ENCODE measurements around the gene PEPD. TPM values are rescaled to one million over a fixed set of nuclear protein-coding genes. Genes with fewer than 3 reads are reported as not detected.

The PEPD gene
- total RNA-seq, 1 donor, result 23.5 TPM

DNA sequence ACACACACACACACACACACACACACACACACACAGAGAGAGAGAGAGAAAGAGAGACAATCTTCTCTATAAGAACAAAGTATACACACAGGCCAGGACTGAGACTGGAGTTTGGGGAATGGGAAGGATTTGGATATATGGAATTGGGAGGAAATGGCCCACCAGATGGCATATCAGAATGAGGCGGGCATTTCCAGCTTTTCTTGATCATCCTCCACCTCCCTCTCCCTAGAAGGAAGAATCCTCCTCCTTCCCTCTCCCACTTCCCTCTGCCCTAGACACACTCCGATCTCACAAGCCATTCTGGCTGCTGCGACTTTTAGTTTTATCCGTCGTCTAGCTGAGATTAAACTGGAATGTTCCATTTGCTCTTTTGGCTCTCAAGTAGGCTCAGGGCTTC lies 158.1 kb downstream of the PEPD start:
- Histone ChIP-seq H3K9me3 (ENCODE audit: low read depth, low read length) (no peaks in the 10 kb centered on the region), H3K27me3 (ENCODE audit: insufficient read depth, low read length) (no peaks in the 10 kb centered on the region), H3K4me3 (ENCODE audit: low read length) (no peak overlapping the region), H3K4me1 (ENCODE audit: insufficient read depth, low read length) (no peaks in the 10 kb centered on the region)

DNA sequence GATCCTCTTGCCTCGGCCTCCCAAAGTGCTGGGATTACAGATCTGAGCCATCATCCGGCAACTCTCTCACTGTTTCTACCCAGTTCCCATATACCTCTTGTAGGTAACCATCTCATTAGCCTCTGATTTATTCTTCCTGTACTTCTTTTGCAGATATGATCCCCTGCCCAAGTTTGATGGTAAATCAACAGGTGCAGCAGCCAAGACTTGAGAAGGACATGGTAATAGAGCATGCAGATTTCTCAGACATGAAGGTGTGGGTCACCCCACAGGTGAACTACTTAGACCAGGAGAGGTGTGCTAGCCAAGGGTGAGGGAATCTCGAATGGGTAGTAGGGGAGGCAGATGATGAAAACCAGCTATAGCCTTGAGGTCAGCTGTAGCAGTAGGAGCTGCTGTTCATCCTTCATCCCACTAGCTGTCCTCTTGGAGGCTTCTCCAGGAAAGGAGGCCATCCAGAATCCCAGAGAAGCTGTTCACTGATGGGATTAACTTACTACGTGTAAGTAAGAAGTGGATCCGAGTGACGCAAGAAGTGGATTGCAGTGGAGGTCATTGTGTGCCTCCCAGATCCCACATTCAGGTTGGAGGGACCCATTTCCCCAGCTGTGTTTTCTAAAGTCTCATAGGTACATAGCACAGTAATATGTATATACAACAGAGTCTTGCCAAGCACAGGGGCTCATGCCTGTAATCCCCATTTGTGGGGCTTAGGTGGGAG lies 158.9 kb downstream of the PEPD start:
- H3K4me3 ChIP-seq (ENCODE audit: low read length), result no peak overlapping the region
- no peaks in the 10 kb centered on the region for H3K27me3 ChIP-seq (ENCODE audit: insufficient read depth, low read length)
- no peaks in the 10 kb centered on the region for H3K9me3 ChIP-seq (ENCODE audit: low read depth, low read length)
- no peaks in the 10 kb centered on the region for H3K4me1 ChIP-seq (ENCODE audit: insufficient read depth, low read length)

DNA sequence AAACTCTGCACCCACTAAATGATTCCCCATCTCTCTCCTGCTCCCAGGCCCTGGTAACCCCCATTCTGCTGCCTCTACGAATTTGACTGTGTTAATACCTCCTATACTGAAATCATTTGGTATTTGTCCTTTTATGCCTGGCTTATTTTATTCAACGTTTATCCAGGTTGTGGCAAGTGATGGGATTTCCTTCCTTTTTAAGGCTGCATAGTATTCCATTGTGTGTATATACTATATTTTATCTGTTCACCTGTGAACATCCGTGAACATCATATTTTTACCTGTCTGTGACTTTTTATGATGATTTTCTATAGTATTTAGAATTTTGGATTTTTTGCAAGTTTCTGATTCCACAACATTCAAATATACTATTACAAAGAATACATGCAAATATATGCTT lies 162.0 kb downstream of the PEPD start:
- Histone ChIP-seq H3K27me3 (ENCODE audit: insufficient read depth, low read length) (no peaks in the 10 kb centered on the region), H3K4me3 (ENCODE audit: low read length) (no peak overlapping the region), H3K9me3 (ENCODE audit: low read depth, low read length) (peaks cover 9% of the 10 kb centered on the region), H3K4me1 (ENCODE audit: insufficient read depth, low read length) (no peaks in the 10 kb centered on the region)

DNA sequence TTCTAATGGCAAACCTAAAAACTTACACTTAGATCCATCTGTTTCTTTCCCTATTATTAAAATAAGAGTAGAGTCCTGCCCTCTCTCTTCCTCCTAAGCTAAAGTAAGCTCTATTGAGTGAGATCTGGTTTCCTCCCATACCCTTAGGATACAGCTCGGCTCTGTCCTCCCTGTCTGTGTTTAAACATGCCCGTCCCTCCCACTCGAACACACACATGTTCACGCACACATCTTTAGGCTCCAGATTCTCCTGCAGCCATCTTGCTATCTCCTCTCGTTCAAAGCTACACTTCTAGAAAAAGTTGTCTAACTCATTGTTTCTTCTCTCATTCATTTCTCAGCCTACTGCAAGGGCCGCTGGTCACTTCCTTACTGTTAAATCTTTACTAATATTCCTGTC lies 163.2 kb downstream of the PEPD start:
- no peaks in the 10 kb centered on the region for H3K4me1 ChIP-seq (ENCODE audit: insufficient read depth, low read length)
- peaks cover 9% of the 10 kb centered on the region for H3K9me3 ChIP-seq (ENCODE audit: low read depth, low read length)
- no peaks in the 10 kb centered on the region for H3K27me3 ChIP-seq (ENCODE audit: insufficient read depth, low read length)
- H3K4me3 ChIP-seq (ENCODE audit: low read length), result no peak overlapping the region

DNA sequence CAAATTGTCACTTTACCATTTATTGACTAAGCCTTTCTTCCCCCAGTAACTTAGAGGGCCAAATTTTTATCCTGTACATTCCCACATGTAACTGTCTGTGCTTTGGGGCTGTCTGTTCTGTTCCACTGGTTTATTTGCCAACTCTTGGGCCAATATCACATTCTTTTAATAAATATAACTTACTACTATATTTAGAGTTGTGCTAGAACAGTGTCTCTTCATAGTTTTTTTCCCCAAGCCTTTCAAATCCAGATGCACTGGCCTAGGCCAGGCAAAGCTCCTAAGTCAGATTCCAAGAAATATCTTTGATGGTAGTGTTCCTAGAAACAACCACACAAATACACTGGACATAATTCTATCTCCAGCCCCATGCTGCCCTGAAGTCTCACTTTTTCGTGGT lies 164.0 kb downstream of the PEPD start:
- Histone ChIP-seq H3K27me3 (ENCODE audit: insufficient read depth, low read length) (no peaks in the 10 kb centered on the region), H3K9me3 (ENCODE audit: low read depth, low read length) (peaks cover 9% of the 10 kb centered on the region)

DNA sequence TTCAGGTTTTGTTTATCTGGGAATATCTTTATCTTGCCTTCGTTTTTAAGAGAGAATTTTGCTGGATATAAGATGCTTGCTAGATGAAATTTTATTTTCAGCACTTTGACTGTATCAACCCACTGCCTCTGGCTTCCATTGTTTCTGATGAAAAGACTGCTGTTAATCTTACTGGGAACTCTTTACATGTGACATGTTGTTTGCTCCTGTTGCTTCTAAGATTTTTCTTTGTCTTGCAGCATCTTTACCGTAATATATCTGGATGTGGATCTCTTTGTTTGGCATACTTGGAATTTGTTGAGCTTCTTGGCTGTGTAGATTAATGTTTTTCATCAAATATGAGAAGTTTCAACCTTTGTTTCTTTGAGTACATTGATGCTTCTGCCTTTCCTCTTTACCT lies 166.1 kb downstream of the PEPD start:
- no peak overlapping the region for H3K4me3 ChIP-seq (ENCODE audit: low read length)
- peaks cover 9% of the 10 kb centered on the region for H3K9me3 ChIP-seq (ENCODE audit: low read depth, low read length)
- no peaks in the 10 kb centered on the region for H3K4me1 ChIP-seq (ENCODE audit: insufficient read depth, low read length)
- no peaks in the 10 kb centered on the region for H3K27me3 ChIP-seq (ENCODE audit: insufficient read depth, low read length)

More for the DNA sequence above, 164.0 kb downstream of the PEPD start:
- H3K4me1 ChIP-seq (ENCODE audit: insufficient read depth, low read length), result no peaks in the 10 kb centered on the region
- H3K4me3 ChIP-seq (ENCODE audit: low read length), result no peak overlapping the region

DNA sequence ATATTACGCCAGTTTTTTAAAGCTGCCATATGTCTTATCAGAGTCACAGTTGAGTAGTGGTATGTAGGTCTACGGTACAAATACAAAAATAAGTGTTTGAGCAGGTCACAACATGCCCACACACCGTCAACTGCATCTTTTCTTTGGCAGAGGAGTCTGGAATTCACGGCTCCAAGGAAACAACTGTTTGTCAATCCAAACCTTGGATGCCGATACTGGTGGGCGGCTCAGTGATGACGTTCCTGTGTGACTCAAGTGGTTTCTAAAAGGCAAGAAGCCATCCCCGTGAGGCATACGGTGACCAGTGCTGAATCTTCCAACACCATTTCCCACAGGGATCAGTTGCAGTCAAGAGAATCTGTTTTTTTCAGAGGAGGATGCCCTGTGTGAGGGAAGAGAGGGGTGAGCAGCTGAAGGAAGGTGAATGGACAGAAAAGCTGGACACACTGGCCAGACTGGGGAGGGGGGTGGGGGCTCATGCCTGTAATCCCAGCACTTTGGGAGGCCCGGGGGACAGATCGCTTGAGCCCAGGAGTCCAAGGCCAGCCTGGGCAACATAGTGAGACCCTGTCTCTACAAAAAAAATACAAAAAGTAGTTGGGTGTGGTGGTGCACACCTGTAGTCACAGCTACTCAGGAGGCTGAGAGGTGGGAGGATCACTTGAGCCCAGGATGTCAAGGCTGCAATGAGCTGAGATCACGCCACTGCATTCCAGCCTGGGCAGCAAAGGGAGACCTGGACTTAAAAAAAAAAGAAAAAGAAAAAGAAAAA lies 170.9 kb downstream of the PEPD start:
- peaks cover 5% of the 10 kb centered on the region for H3K9me3 ChIP-seq (ENCODE audit: low read depth, low read length)
- no peaks in the 10 kb centered on the region for H3K4me1 ChIP-seq (ENCODE audit: insufficient read depth, low read length)
- H3K27me3 ChIP-seq (ENCODE audit: insufficient read depth, low read length), result peaks cover 5% of the 10 kb centered on the region
- H3K4me3 ChIP-seq (ENCODE audit: low read length), result no peak overlapping the region

DNA sequence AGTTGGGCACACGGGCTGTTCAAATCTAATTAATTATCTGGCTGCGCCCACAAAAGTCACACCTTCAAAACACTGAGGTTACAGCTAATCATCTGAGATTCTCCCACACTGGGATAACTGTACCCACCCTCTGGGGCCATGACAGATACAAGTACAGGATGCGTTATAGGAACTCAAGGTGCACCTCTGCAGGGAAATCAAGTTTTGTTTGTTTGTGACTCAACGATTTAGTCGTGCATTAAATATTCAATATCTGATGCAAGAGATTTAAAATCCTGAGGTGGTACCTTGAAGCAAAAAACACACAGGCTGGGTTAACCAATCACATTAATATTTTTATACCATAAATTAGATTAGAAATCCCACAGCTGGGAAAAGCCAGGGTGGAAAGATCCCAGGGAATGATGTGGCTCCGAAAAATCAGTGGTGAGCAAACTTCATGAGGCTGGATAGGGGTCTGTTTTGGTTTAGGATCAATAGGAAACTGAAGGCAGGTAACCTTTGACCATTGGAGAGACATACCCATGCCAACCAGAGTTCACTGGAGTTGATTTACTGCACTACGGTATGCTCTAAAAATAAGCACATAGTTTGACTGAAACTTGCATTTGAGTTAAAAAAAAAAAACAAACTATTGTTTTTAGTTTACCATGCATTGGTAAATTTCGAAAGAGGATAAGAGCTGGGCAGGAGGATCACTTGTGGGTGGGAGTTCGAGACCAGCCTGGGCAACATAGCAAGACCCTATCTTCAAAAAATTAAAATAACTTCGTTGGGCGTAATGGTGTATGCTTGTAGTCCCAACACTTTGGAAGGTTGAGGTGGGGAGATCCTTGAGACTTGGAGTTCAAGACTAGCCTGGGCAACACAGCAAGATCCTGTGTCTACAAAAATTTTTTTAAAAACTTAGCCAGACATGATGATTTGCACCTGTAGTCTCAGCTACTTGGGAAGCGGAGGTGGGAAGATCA lies 172.0 kb downstream of the PEPD start:
- no peak overlapping the region for H3K4me3 ChIP-seq (ENCODE audit: low read length)
- H3K4me1 ChIP-seq (ENCODE audit: insufficient read depth, low read length), result no peaks in the 10 kb centered on the region
- no peaks in the 10 kb centered on the region for H3K9me3 ChIP-seq (ENCODE audit: low read depth, low read length)
- peaks cover 11% of the 10 kb centered on the region for H3K27me3 ChIP-seq (ENCODE audit: insufficient read depth, low read length)

DNA sequence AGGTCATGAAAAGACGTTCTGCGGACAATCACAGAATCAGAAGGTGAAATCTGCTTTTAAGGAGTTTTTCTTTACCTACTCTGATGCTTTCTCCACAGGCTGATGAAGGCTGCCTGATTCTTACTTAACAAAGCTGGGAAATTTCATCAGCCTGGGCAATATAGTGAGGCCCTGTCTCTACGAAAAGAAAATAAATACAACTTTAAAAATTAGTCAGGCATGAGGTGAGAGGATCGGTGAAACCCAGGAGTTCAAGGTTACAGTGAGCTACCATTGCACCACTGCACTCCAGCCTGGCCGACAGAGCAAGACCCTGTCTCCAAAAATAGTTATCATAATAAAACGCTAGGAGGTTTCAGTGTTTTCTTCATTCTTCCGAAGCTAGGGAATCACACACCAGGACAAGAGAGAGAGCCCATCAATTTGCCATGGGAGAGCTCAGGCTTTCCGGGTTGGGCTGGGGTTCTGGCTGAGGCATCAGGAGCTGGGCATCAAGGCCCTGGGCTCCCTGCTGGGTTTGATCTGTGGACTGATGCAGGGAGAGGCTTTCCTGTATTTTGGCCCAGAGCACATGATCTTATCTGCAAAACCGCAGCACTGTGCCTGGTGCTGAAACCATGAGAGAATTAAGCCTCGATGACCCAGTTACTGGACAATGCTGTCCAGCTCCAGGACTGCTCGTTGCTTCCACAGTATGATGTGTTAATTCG lies 173.1 kb downstream of the PEPD start:
- Histone ChIP-seq H3K4me3 (ENCODE audit: low read length) (no peak overlapping the region), H3K4me1 (ENCODE audit: insufficient read depth, low read length) (no peaks in the 10 kb centered on the region), H3K27me3 (ENCODE audit: insufficient read depth, low read length) (peaks cover 21% of the 10 kb centered on the region), H3K9me3 (ENCODE audit: low read depth, low read length) (no peaks in the 10 kb centered on the region)

DNA sequence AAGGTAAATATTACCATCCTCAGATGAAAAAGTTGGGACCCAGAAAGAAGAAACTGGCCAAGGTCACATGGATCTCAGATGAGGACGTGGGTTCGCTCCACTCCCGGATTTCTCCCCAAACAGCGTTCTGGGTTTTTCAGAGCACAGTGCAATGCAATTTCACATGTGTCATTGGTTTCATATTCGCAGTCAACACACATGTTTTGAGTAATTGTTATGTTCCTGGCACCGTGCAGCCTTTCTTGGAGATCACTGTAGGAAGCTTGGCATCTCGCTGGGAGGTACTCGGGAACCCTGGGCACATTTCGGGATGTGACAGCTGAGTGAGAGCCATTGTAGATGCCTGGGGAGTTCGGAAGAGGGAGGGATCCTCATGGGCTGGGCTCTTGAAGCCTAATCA lies 174.3 kb downstream of the PEPD start:
- H3K4me1 ChIP-seq (ENCODE audit: insufficient read depth, low read length), result no peaks in the 10 kb centered on the region
- no peak overlapping the region for H3K4me3 ChIP-seq (ENCODE audit: low read length)
- H3K27me3 ChIP-seq (ENCODE audit: insufficient read depth, low read length), result peaks cover 26% of the 10 kb centered on the region
- H3K9me3 ChIP-seq (ENCODE audit: low read depth, low read length), result no peaks in the 10 kb centered on the region

DNA sequence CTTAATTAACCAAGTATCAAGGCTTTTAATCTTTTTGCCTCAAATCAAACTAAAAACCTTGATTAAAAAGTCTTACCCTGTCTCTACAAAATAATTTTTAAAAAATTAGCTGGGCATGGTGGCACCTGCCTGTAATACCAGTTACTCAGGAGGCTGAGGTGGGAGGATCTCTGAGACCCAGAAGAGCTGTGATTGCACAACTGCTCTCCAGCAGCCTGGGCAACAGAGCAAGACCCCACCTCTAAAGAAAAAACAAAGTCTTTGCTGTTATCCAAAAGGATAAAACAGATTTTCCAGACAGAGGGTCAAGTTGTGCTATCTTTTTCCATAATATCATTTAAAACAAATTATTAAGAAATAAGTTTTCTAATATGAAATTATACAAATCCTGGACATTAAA lies 174.9 kb downstream of the PEPD start:
- no peak overlapping the region for H3K4me3 ChIP-seq (ENCODE audit: low read length)

DNA sequence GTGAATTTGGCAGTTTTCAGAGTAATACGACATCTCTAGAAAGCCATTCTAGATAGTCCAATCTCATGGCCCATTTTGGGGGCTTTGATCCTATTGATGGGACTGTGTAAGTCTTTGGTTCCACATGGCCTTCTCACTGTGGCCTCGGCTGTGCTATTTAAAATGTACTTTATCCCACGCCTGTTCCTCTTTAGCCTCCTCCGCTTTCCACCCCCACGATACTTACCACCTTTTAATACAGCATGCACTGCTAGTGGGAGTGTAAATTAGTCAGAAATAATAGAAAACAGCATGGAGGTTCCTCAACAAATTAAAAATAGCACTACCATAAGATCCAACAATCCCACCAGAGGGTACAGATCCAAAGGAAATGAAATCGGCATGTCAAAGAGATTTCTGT lies 176.4 kb downstream of the PEPD start:
- Histone ChIP-seq H3K4me3 (ENCODE audit: low read length) (no peak overlapping the region), H3K27me3 (ENCODE audit: insufficient read depth, low read length) (peaks cover 26% of the 10 kb centered on the region), H3K4me1 (ENCODE audit: insufficient read depth, low read length) (no peaks in the 10 kb centered on the region), H3K9me3 (ENCODE audit: low read depth, low read length) (no peaks in the 10 kb centered on the region)

More for the DNA sequence above, 174.9 kb downstream of the PEPD start:
- Histone ChIP-seq H3K4me1 (ENCODE audit: insufficient read depth, low read length) (no peaks in the 10 kb centered on the region), H3K27me3 (ENCODE audit: insufficient read depth, low read length) (peaks cover 26% of the 10 kb centered on the region), H3K9me3 (ENCODE audit: low read depth, low read length) (no peaks in the 10 kb centered on the region)

DNA sequence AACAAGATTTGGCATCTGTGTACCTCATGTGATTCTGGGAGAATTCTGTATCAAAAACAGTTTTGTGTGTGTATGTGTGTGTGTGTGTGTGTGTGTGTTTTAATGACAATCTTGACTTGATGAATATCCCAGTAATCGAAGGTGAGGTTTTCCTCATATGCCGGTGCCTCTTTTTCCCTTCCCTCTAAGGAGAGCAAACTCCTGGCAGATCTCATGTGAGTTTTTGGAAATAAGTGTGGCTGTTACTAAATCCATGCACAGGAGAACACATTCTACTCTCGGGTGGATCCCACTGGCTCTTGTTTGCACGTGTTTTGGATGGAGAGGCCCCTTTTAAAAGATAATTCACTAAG lies 177.0 kb downstream of the PEPD start:
- Histone ChIP-seq H3K4me3 (ENCODE audit: low read length) (no peak overlapping the region), H3K9me3 (ENCODE audit: low read depth, low read length) (no peaks in the 10 kb centered on the region), H3K27me3 (ENCODE audit: insufficient read depth, low read length) (peaks cover 26% of the 10 kb centered on the region), H3K4me1 (ENCODE audit: insufficient read depth, low read length) (peaks cover 4% of the 10 kb centered on the region)

DNA sequence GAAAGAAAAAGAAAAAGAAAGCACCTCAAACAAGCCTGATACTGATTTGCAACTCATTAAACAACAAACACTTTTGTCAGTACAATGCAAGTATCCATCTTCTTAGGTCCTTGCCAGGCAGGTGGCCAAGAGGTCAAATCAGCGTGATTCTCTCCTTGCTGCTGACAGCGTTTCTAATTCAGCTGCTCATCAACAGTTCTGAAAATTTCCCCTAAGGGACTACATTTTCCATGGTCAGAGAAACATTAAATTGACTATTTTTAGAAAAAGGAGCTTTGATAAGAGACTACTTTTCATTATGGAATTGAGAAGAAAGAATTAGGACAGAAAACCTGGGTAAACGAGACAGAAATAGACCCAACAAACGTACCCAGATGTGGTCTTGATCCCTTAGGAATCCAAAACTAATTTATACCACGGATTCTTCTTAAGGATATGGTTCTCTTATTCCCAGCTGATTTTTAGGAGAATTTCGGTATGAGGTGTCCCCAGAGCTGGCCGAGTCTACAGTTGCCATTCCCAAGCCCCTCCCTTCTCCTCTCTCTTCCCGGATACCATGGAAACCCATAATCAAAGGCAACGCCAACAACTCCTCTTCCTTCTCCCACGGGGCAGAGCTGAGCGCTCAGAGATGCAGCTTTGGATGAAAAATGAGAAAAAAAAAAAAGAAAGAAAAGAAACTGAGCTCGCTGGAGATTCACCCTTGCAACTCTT lies 177.6 kb downstream of the PEPD start:
- no peak overlapping the region for H3K4me3 ChIP-seq (ENCODE audit: low read length)
- H3K4me1 ChIP-seq (ENCODE audit: insufficient read depth, low read length), result peaks cover 7% of the 10 kb centered on the region
- no peaks in the 10 kb centered on the region for H3K9me3 ChIP-seq (ENCODE audit: low read depth, low read length)
- H3K27me3 ChIP-seq (ENCODE audit: insufficient read depth, low read length), result peaks cover 26% of the 10 kb centered on the region
